HepG2 (cell line): ENCODE results near the gene SMOC1. TPM values are rescaled to one million over a fixed set of nuclear protein-coding genes. Genes with fewer than 3 reads are reported as not detected.

ENCODE experiments used
- ARNT ChIP-seq: fragments of 450-650 bp; IDR thresholded peaks from 2 replicates; pipeline ENCODE4 v1.6.1; 2017
- ATAD3A ChIP-seq: sonication (generic); formaldehyde crosslinking; IDR thresholded peaks from 2 replicates; pipeline ENCODE4 v1.4.0; 2020; ENCODE audit warnings: missing genetic modification reagents
- EP300 ChIP-seq, 3 experiments: sonication (generic) in 1 of 3; formaldehyde crosslinking in 1 of 3; IDR thresholded peaks; 2 replicates each; pipeline versions ENCODE4 v1.5.1 to v1.6.1; 2011 to 2020; ENCODE audit warnings: low read depth in 2 of 3, low read length in 2 of 3, borderline replicate concordance in 1 of 3, improper control_type of control experiment in 1 of 3, mild to moderate bottlenecking in 1 of 3, missing genetic modification reagents in 1 of 3, moderate library complexity in 1 of 3
- FOXA3 ChIP-seq: IDR thresholded peaks from 2 replicates; pipeline ENCODE4 v1.6.1; 2016; ENCODE audit warnings: missing genetic modification reagents, missing compliant biosample characterization
- GABPA ChIP-seq, 2 experiments: IDR thresholded peaks; 2 replicates each; pipeline ENCODE4 v1.6.1; 2011 to 2016; ENCODE audit warnings: low read depth in 2 of 2, low read length in 1 of 2, missing biosample characterization in 1 of 2, missing genetic modification characterization in 1 of 2
- GLMP ChIP-seq: sonication (generic); formaldehyde crosslinking; IDR thresholded peaks from 2 replicates; pipeline ENCODE4 v1.9.0; 2021; ENCODE audit warnings: missing genetic modification reagents, mild to moderate bottlenecking, borderline replicate concordance
- HNRNPK ChIP-seq: fragments of 200-400 bp; formaldehyde crosslinking; IDR thresholded peaks from 2 replicates; pipeline ENCODE4 v1.6.1; 2018; ENCODE audit warnings: low read length, low read depth, moderate library complexity, mild to moderate bottlenecking; ENCODE audit not compliant: poor library complexity, severe bottlenecking
- KDM3A ChIP-seq: IDR thresholded peaks from 2 replicates; pipeline ENCODE4 v1.6.1; 2018; ENCODE audit warnings: low read depth, missing compliant biosample characterization
- NAIF1 ChIP-seq: sonication (generic); formaldehyde crosslinking; IDR thresholded peaks from 2 replicates; pipeline ENCODE4 v1.5.0; 2020; ENCODE audit warnings: mild to moderate bottlenecking, missing genetic modification reagents, borderline replicate concordance
- PHF20 ChIP-seq: sonication (generic); formaldehyde crosslinking; IDR thresholded peaks from 2 replicates; pipeline ENCODE4 v1.5.0; 2020; ENCODE audit warnings: mild to moderate bottlenecking, missing genetic modification reagents
- SAP130 ChIP-seq: IDR thresholded peaks from 2 replicates; pipeline ENCODE4 v1.6.1; 2016; ENCODE audit warnings: low read depth
- TCF12 ChIP-seq, 2 experiments: fragments of 450-650 bp in 1 of 2; sonication (generic) in 1 of 2; formaldehyde crosslinking in 1 of 2; IDR thresholded peaks; 2 replicates each; pipeline versions ENCODE4 v1.6.1 to v1.8.0; 2017 to 2022; ENCODE audit warnings: antibody characterized with exemption in 1 of 2, mild to moderate bottlenecking in 1 of 2, missing genetic modification reagents in 1 of 2, moderate library complexity in 1 of 2
- TEAD3 ChIP-seq: optimal IDR thresholded peaks from 2 replicates; pipeline ENCODE3; 2016; ENCODE audit warnings: borderline replicate concordance
- THAP7 ChIP-seq: sonication (generic); formaldehyde crosslinking; IDR thresholded peaks from 2 replicates; pipeline ENCODE4 v1.8.1; 2023; ENCODE audit warnings: mild to moderate bottlenecking, missing genetic modification reagents
- TP53 ChIP-seq: sonication (generic); formaldehyde crosslinking; conservative IDR thresholded peaks from 2 replicates; pipeline ENCODE4 v1.4.0; 2020; ENCODE audit warnings: missing genetic modification reagents
- YEATS4 ChIP-seq: sonication (generic); formaldehyde crosslinking; IDR thresholded peaks from 2 replicates; pipeline ENCODE4 v1.4.0; 2020; ENCODE audit warnings: missing genetic modification reagents, borderline replicate concordance
- ZBTB34 ChIP-seq: sonication (generic); formaldehyde crosslinking; IDR thresholded peaks from 2 replicates; pipeline ENCODE4 v1.8.0; 2022; ENCODE audit warnings: mild to moderate bottlenecking, missing genetic modification reagents
- ZNF253 ChIP-seq: sonication (generic); formaldehyde crosslinking; IDR thresholded peaks from 2 replicates; pipeline ENCODE4 v1.8.0; 2022; ENCODE audit warnings: mild to moderate bottlenecking, missing genetic modification reagents, borderline replicate concordance
- ZNF264 ChIP-seq: sonication (generic); formaldehyde crosslinking; IDR thresholded peaks from 2 replicates; pipeline ENCODE4 v1.4.0; 2020; ENCODE audit warnings: missing genetic modification reagents
- ZNF274 ChIP-seq: sonication (generic); formaldehyde crosslinking; IDR thresholded peaks from 2 replicates; pipeline ENCODE4 v1.5.1; 2020; ENCODE audit warnings: mild to moderate bottlenecking, missing genetic modification reagents
- ZNF30 ChIP-seq: sonication (generic); formaldehyde crosslinking; IDR thresholded peaks from 2 replicates; pipeline ENCODE4 v1.5.0; 2020; ENCODE audit warnings: mild to moderate bottlenecking, missing genetic modification reagents
- ZNF331 ChIP-seq: sonication (generic); formaldehyde crosslinking; IDR thresholded peaks from 2 replicates; pipeline ENCODE4 v1.4.0; 2020; ENCODE audit warnings: missing genetic modification reagents
- ZNF33B ChIP-seq: sonication (generic); formaldehyde crosslinking; IDR thresholded peaks from 2 replicates; pipeline ENCODE4 v1.5.1; 2020; ENCODE audit warnings: mild to moderate bottlenecking, missing genetic modification reagents
- ZNF598 ChIP-seq: sonication (generic); formaldehyde crosslinking; IDR thresholded peaks from 2 replicates; pipeline ENCODE4 v1.5.1; 2020; ENCODE audit warnings: mild to moderate bottlenecking, missing genetic modification reagents, borderline replicate concordance
- ZNF605 ChIP-seq: sonication (generic); formaldehyde crosslinking; IDR thresholded peaks from 2 replicates; pipeline ENCODE4 v1.8.0; 2022; ENCODE audit warnings: mild to moderate bottlenecking, missing genetic modification reagents
- ZNF724P ChIP-seq: sonication (generic); formaldehyde crosslinking; IDR thresholded peaks from 2 replicates; pipeline ENCODE4 v1.8.0; 2022; ENCODE audit warnings: missing genetic modification reagents, borderline replicate concordance
- ZNF772 ChIP-seq: sonication (generic); formaldehyde crosslinking; IDR thresholded peaks from 2 replicates; pipeline ENCODE4 v1.5.0; 2020; ENCODE audit warnings: mild to moderate bottlenecking, missing genetic modification reagents
- ZNF784 ChIP-seq: sonication (generic); formaldehyde crosslinking; IDR thresholded peaks from 2 replicates; pipeline ENCODE4 v1.5.1; 2020; ENCODE audit warnings: missing genetic modification reagents, mild to moderate bottlenecking, borderline replicate concordance
- ZSCAN9 ChIP-seq: IDR thresholded peaks from 2 replicates; pipeline ENCODE4 v1.6.1; 2016; ENCODE audit warnings: borderline replicate concordance
- polyA plus RNA-seq, 8 experiments: library from polyadenylated mRNA; depleted of rRNA in 3 of 8; stranded (reverse) in 7 of 8; unstranded in 1 of 8; fragments of >200 nt; fragmentation: Illumina TruSeq in 4 of 8; extraction: Trizol in 4 of 8; gene quantifications; 2 replicates each; pipeline versions ENCODE4 v1.2.1 to v1.2.3, GENCODE V29; 2011 to 2016; ENCODE audit warnings: low read depth in 4 of 8, missing spikeins in 1 of 8, mixed read lengths in 1 of 8; ENCODE audit not compliant: insufficient read depth in 1 of 8
- total RNA-seq, 5 experiments: library from RNA; depleted of rRNA; stranded (reverse); fragments of >200 nt; fragmentation: Illumina TruSeq; extraction: Trizol; gene quantifications; 2 replicates each; pipeline ENCODE4 v1.2.3, GENCODE V29; 2016; ENCODE audit warnings: low read depth in 1 of 5

SMOC1 gene
- total and polyA plus RNA-seq, 2 of the 13 experiments (the other 11 are each of a cell fraction or from before 2014, with no cell fraction given), result 17.8 to 35.6 TPM

- TF ChIP-seq TCF12 (IDR thresholded peaks at IDR 0.05) (no peak), TCF12 (CRISPR knock-in tag; IDR thresholded peaks at IDR 0.05) (no peak), THAP7 (CRISPR knock-in tag) (no peak), ZNF605 (CRISPR knock-in tag) (0 out of 2 replicates have a peak, but pooled peaks have one; percentile 16), ZNF264 (CRISPR knock-in tag) (no peak), ZNF253 (CRISPR knock-in tag) (no peak), ZNF274 (no peak), ZNF724P (no peak), HNRNPK (no peak), TP53 (CRISPR knock-in tag) (no peak), ARNT (no peak), ZSCAN9 (CRISPR knock-in tag) (no peak), NAIF1 (CRISPR knock-in tag) (no peak), PHF20 (no peak), ZNF598 (CRISPR knock-in tag) (no peak), ZNF33B (CRISPR knock-in tag) (no peak), GABPA (IDR thresholded peaks at IDR 0.05; ENCODE audit: low read depth, low read length) (no peak), GABPA (CRISPR knock-in tag; IDR thresholded peaks at IDR 0.05; ENCODE audit: low read depth) (no peak), FOXA3 (CRISPR knock-in tag) (0 out of 2 replicates have a peak, but pooled peaks have one; percentile 8), KDM3A (CRISPR knock-in tag) (no peak), ZNF784 (no peak), ZNF30 (CRISPR knock-in tag) (no peak), EP300 (IDR thresholded peaks at IDR 0.05; ENCODE audit: low read depth in 2 of 2, low read length in 2 of 2) (peak in 1 of 2 experiments; percentile 46; a peak in 1 of 4 replicates), EP300 (CRISPR knock-in tag; IDR thresholded peaks at IDR 0.05; ENCODE audit: borderline replicate concordance) (no peak), ZBTB34 (no peak), SAP130 (peak; percentile 30; the same call in 1 of the 2 replicates), YEATS4 (peak; percentile 13; the same call in 1 of the 2 replicates), ZNF331 (CRISPR knock-in tag) (no peak), GLMP (CRISPR knock-in tag) (no peak), TEAD3 (no peak), ATAD3A (CRISPR knock-in tag) (no peak), ZNF772 (CRISPR knock-in tag) (no peak)
Measured at GRCh38 chr14:69848156-69848555, 31.1 kb upstream of the SMOC1 start (continued).
